Measurements from ENCODE around the gene SUN1.
"Not testable (repeated sequence)": the region's sequence is repeated elsewhere in the genome, so short reads cannot be mapped to it uniquely, and the experiment has no call there.

Gene SUN1

GRCh38 chr7:921071-921461 is 88.8 kb downstream of the SUN1 start:
- H3K4me3 ChIP-seq (ENCODE audit: low read length): no peak overlapping the region
- no peak for TF ChIP-seq CTCF (IDR thresholded peaks at IDR 0.05; ENCODE audit: insufficient read depth, low read depth, low read length, missing control alignments)
- no peak for DNase-seq (ENCODE audit: low read depth)

DNA sequence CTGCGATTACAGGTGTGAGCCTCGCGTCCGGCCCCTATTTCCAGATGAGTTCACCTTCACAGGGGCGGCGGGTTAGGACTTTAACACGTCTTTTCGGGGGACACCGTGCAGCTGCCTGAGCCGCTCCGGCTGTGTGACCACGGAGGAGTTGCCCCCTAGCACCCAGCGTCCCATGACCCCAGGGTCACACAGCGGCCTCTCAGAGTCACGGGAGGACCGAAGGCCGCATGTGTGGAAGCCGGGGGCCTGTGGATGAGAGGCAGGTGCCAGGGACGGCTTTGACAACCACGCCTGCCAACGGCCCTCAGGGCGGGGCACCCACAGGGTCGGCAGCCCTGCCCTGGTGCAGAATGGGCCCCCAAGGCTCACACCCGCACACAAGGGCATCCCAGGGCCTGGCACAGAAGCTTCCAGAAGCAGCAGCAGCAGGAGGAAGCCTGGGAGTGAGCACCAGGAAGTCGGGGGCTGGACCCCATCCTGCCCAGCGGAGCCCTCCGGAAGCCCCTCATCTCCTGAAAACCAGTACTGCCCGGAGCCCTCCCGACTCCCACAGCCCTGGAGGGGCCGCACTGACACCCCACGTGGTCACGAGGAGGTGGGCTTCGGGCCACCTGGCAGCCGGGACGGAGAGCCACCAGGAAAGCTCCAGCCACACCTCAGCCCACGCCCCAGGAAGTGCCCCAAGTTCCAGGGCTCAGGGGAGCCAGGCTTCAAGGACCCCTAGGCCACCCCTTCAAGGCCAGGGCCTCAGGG is 89.5 kb downstream of the SUN1 start:
- TF ChIP-seq CTCF (IDR thresholded peaks at IDR 0.05; ENCODE audit: insufficient read depth, low read depth, low read length, missing control alignments): no peak
- H3K4me3 ChIP-seq (ENCODE audit: low read length): no peak overlapping the region
- DNase-seq (ENCODE audit: low read depth): no peak

- no peak for TF ChIP-seq CTCF (IDR thresholded peaks at IDR 0.05; ENCODE audit: insufficient read depth, low read depth, low read length, missing control alignments)
- no peak for DNase-seq (ENCODE audit: low read depth)
- no peak overlapping the region for H3K4me3 ChIP-seq (ENCODE audit: low read length)
These were observed 90.2 kb downstream of the SUN1 start for GRCh38 chr7:922334-923107.

DNA sequence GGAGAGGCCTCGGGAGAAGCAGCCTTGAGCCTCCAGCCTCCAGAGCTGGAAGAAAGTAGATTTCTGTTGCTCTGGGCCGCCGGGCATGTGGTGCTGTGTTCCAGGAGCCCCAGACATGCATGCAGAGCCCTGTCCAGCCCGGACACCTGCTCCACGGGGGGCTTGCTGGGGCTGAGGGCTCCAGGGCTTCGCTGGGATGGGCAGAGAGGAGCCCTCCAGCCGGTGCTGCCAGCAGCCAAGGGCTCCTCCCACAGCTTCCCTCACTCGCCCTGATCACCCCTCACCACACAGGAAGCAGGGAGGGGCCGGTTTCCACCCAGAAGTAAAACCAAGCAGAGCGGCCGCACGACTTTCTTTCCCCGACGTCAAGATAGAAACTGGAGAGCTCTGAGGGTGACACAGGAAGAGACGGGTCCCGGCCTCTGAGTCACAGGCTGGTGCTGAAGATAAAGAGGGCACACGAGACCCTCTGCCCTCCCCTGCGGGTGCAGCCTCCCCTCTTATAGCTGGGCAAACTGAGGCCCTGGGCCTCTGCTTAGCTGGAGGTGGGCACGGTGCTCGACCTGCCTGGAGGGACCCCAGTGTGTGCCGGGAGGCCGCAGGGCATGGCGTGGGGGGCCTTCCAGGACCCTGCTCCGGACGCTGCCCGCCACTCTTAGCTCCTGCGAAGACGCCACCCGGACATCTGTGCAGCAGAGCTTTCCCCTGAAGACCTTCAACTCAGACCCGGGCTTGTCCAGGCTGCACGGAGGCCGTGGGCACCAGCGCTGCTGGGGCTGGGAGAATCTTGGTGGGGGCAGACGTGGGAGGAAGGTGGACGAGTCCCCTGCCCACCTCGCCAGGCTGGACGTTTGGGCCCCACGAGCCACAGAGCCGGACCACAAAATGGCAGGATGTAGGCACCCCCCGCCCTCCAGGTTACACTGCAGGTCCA is 91.1 kb downstream of the SUN1 start:
- no peak for TF ChIP-seq CTCF (IDR thresholded peaks at IDR 0.05; ENCODE audit: insufficient read depth, low read depth, low read length, missing control alignments)
- no peak overlapping the region for H3K4me3 ChIP-seq (ENCODE audit: low read length)
- DNase-seq (ENCODE audit: low read depth): no peak

DNA sequence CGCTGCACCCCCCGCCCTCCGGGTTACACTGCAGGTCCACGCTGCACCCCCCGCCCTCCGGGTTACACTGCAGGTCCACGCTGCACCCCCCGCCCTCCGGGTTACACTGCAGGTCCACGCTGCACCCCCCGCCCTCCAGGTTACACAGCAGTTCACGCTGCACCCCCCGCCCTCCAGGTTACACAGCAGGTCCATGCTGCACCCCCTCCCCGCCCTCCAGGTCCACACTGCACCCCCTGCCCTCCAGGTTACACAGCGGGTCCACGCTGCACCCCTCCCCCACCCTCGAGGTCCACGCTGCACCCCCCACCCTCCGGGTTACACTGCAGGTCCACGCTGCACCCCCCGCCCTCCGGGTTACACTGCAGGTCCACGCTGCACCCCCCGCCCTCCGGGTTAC is 91.8 kb downstream of the SUN1 start:
- H3K4me3 ChIP-seq (ENCODE audit: low read length); DNase-seq (ENCODE audit: low read depth): not testable (repeated sequence)
